ENCODE measurements around the gene QRFP.
"Not testable (repeated sequence)": the region's sequence is repeated elsewhere in the genome, so short reads cannot be mapped to it uniquely, and the experiment has no call there.

GRCh38 chr9:130910670-130911069 lies 14.1 kb upstream of the QRFP start:
- not testable (repeated sequence) for TF ChIP-seq REST (IDR thresholded peaks at IDR 0.05; ENCODE audit: low read depth); POLR2A (IDR thresholded peaks at IDR 0.05; ENCODE audit: borderline replicate concordance, extremely low read depth, insufficient read depth, insufficient read length); POLR2AphosphoS5 (IDR thresholded peaks at IDR 0.05; ENCODE audit: low read depth, low read length); ELF1 (IDR thresholded peaks at IDR 0.05; ENCODE audit: borderline replicate concordance, low read depth); CEBPB (IDR thresholded peaks at IDR 0.05; ENCODE audit: low read depth); EZH2 (IDR thresholded peaks at IDR 0.05); ZNF274 (IDR thresholded peaks at IDR 0.05; ENCODE audit: low read depth, low read length); CTCF (IDR thresholded peaks at IDR 0.05 in 2 of 3, conservative IDR thresholded peaks at IDR 0.05 in 1 of 3; ENCODE audit: borderline replicate concordance in 1 of 3, insufficient read depth in 1 of 3, low read depth in 2 of 3, low read length in 2 of 3); EZH2phosphoT487 (IDR thresholded peaks at IDR 0.05; ENCODE audit: borderline replicate concordance); RAD21 (IDR thresholded peaks at IDR 0.05; ENCODE audit: low read depth)
